CD4-positive, alpha-beta T cell (primary cell): Measurements from ENCODE around the gene KRTAP5-2. TPM values are rescaled to one million over a fixed set of nuclear protein-coding genes. Genes with fewer than 3 reads are reported as not detected.
"Not testable (repeated sequence)": the region's sequence is repeated elsewhere in the genome, so short reads cannot be mapped to it uniquely, and the experiment has no call there.

Experiments used
- ATAC-seq: fragments of 200-7000 bp; cut with Tn5 transposase; one replicate; pipeline ENCODE4 v1.10.0; 2022; ENCODE audit warnings: mild to moderate bottlenecking; ENCODE audit not compliant: poor library complexity
- CTCF ChIA-PET: fragments of 350-600 bp; sonication (Branson Sonifier 250); formaldehyde crosslinking; loops from one replicate; lab custom pipeline; 2021; ENCODE audit warnings: antibody characterized with exemption, inconsistent platforms; lab: Charles Lee
- POLR2A ChIA-PET: fragments of 350-600 bp; sonication (Branson Sonifier 250); formaldehyde crosslinking; loops from one replicate; lab custom pipeline; 2021; ENCODE audit warnings: antibody characterized with exemption, inconsistent platforms; lab: Charles Lee
- DNase-seq, 14 experiments: peaks; one replicate each; pipeline ENCODE4 v3.0.0-alpha.2; 2013 to 2020; ENCODE audit warnings: mixed read lengths in 2 of 14
- H3K27ac ChIP-seq, 2 donors: one replicate each; pipeline versions ENCODE4 v1.5.1 to v1.7.0; 2013; ENCODE audit warnings: low read length in 2 of 2, low read depth in 1 of 2, mild to moderate bottlenecking in 1 of 2
- H3K27me3 ChIP-seq, 2 experiments: 1 replicate in 1 of 2; 2 replicates in 1 of 2; pipeline versions ENCODE4 v1.6.1 to v1.7.0; 2013; ENCODE audit warnings: low read length in 2 of 2, control low read depth in 1 of 2, mild to moderate bottlenecking in 1 of 2, moderate library complexity in 1 of 2; ENCODE audit not compliant: insufficient read depth in 2 of 2, control insufficient read depth in 1 of 2
- H3K36me3 ChIP-seq: one replicate; pipeline ENCODE4 v1.6.1; 2013; ENCODE audit warnings: low read length, control low read depth; ENCODE audit not compliant: insufficient read depth
- H3K4me1 ChIP-seq: one replicate; pipeline ENCODE4 v1.6.1; 2013; ENCODE audit warnings: low read length, control low read depth; ENCODE audit not compliant: insufficient read depth
- H3K4me3 ChIP-seq: one replicate; pipeline ENCODE4 v1.5.1; 2013; ENCODE audit warnings: mild to moderate bottlenecking, low read length, moderate library complexity
- H3K9me3 ChIP-seq, 2 experiments: 1 replicate in 1 of 2; 2 replicates in 1 of 2; pipeline versions ENCODE4 v1.6.1 to v1.7.0; 2013; ENCODE audit warnings: low read length in 2 of 2, mild to moderate bottlenecking in 2 of 2, control low read depth in 1 of 2, moderate library complexity in 1 of 2; ENCODE audit not compliant: control insufficient read depth in 1 of 2, insufficient read depth in 1 of 2
- H3K27ac Mint-ChIP-seq: one replicate; pipeline ENCODE4 v1.8.0; 2020; ENCODE audit warnings: mixed read lengths
- H3K27me3 Mint-ChIP-seq: one replicate; pipeline ENCODE4 v1.8.0; 2021; ENCODE audit warnings: mixed read lengths
- H3K36me3 Mint-ChIP-seq: one replicate; pipeline ENCODE4 v1.8.0; 2021; ENCODE audit warnings: low read depth, mixed read lengths
- H3K4me1 Mint-ChIP-seq: one replicate; pipeline ENCODE4 v1.8.0; 2021; ENCODE audit warnings: low read depth, mixed read lengths
- H3K4me3 Mint-ChIP-seq: one replicate; pipeline ENCODE4 v1.8.0; 2020; ENCODE audit warnings: mild to moderate bottlenecking, mixed read lengths
- H3K9me3 Mint-ChIP-seq: one replicate; pipeline ENCODE4 v1.8.0; 2020; ENCODE audit warnings: mixed read lengths
- intact Hi-C, 2 experiments: fragments of 100-400 bp; cut with DNase I in 1 of 2; cut with micrococcal nuclease in 1 of 2; formaldehyde crosslinking; loops; one replicate each; pipeline versions ENCODE4 v1.15.1 to v1.9.0; 2023 to 2025; cut with DNase I, micrococcal nuclease
- total RNA-seq, 174 experiments: library from RNA in 2 of 174; stranded (reverse) in 2 of 174; gene quantifications; one replicate each; pipeline ENCODE4 v1.2.3 and lab custom pipeline; 2021 to 2026
- TF ChIP-seq, protein P1 (sequence below): fragments of 200-600 bp; IDR thresholded peaks from one replicate; pipeline ENCODE4 v1.8.0; 2022; ENCODE audit warnings: antibody characterized with exemption, mild to moderate bottlenecking

Gene KRTAP5-2
- total RNA-seq, 2 experiments from 2014 or later, result not detected

DNA sequence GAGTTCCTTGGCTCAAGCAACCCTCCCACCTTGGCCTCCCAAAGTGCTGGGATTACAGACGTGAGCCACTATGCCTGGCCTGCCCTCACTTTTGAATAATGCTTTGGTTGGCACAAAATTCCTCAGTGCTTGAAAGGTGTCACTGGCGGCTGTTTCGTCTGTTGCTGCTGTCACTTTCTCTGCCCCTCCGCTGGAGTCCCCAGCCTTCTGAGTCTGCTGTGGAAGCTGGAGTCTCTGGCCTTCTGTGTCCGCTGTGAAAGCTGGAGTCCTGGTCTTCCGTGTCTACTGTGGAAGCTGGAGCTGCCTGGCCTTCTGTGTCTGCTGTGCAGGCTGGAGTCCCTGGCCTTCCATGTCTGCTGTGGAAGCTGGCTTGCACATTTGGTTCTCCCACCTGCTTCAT lies 8.1 kb downstream of the KRTAP5-2 start:
- Histone ChIP-seq H3K27me3 (peaks cover 0 to 2% of the 10 kb centered on the region in 2 experiments), H3K27ac (no peak overlapping the region), H3K36me3 (no peaks in the 10 kb centered on the region), H3K9me3 (peaks cover 0 to 11% of the 10 kb centered on the region in 2 experiments), H3K4me3 (no peak overlapping the region), H3K4me1 (peaks cover 39% of the 10 kb centered on the region)
- Mint-ChIP-seq H3K27me3 (peaks cover 14% of the 10 kb centered on the region), H3K4me3 (no peak overlapping the region), H3K4me1 (peaks cover 17% of the 10 kb centered on the region), H3K27ac (peak overlapping the region; percentile 27), H3K36me3 (peaks cover 5% of the 10 kb centered on the region), H3K9me3 (no peaks in the 10 kb centered on the region)
- ChIA-PET POLR2A (interaction anchor here (0.6 to 3.5 kb wide), 2 partner anchors 16 to 50 kb away, joined by 3 to 34 read pairs; no protein-coding TSS in a partner anchor), CTCF (interaction anchor here (4.1 kb wide), 1 partner anchor 16 kb away, joined by 22 read pairs; no protein-coding TSS in a partner anchor)
- TF ChIP-seq, protein P1, sequence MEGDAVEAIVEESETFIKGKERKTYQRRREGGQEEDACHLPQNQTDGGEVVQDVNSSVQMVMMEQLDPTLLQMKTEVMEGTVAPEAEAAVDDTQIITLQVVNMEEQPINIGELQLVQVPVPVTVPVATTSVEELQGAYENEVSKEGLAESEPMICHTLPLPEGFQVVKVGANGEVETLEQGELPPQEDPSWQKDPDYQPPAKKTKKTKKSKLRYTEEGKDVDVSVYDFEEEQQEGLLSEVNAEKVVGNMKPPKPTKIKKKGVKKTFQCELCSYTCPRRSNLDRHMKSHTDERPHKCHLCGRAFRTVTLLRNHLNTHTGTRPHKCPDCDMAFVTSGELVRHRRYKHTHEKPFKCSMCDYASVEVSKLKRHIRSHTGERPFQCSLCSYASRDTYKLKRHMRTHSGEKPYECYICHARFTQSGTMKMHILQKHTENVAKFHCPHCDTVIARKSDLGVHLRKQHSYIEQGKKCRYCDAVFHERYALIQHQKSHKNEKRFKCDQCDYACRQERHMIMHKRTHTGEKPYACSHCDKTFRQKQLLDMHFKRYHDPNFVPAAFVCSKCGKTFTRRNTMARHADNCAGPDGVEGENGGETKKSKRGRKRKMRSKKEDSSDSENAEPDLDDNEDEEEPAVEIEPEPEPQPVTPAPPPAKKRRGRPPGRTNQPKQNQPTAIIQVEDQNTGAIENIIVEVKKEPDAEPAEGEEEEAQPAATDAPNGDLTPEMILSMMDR, result no peak
- intact Hi-C loops, result no loop called here
- DNase-seq (no peak), ATAC-seq (no peak)

DNA sequence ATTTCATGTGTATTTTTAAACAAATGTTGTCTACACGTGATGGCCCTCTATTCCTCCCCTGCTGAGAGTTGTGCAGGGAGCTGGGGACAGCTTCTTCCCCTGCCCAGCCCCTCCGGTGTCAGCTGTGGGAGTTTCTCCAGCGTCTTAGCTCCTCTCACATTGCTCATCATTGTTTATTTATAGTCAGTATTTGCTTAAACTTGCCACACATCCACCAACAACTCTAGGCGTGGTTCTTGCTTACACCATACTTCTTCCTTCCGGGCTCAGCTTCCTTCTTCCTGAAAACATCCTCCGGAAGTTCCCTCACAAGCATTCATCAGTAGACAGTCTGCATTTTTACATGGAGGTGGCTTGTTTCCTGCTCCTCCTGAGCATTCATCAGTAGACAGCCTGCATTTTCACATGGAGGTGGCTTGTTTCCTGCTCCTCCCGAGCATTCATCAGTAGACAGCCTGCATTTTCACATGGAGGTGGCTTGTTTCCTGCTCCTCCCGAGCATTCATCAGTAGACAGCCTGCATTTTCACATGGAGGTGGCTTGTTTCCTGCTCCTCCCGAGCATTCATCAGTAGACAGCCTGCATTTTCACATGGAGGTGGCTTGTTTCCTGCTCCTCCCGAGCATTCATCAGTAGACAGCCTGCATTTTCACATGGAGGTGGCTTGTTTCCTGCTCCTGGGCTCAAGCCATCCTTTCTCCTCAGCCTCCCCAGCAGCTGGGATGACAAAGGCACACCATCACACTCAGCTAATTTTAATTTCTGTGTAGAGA lies 8.7 kb downstream of the KRTAP5-2 start:
- ChIA-PET POLR2A (interaction anchor here (0.6 to 3.5 kb wide), 7 partner anchors 8 to 50 kb away, joined by 3 to 34 read pairs (median 3); partner anchors contain the start of genes DUSP8 and KRTAP5-2), CTCF (interaction anchor here (4.1 kb wide), 1 partner anchor 15 kb away, joined by 22 read pairs; no protein-coding TSS in a partner anchor)
- Mint-ChIP-seq H3K27me3 (peaks cover 16% of the 10 kb centered on the region), H3K27ac (peak overlapping the region; percentile 85), H3K4me3 (peak overlapping the region; percentile 57), H3K4me1 (peaks cover 17% of the 10 kb centered on the region)
- Histone ChIP-seq H3K4me1 (peaks cover 45% of the 10 kb centered on the region), H3K9me3 (peaks cover 0 to 11% of the 10 kb centered on the region in 2 experiments), H3K4me3 (peak overlapping the region; percentile 7), H3K27ac (peak overlapping the region; percentile 44 to 57)
- ATAC-seq, result peak; percentile 83
- H3K36me3 ChIP-seq, H3K27me3 ChIP-seq, intact Hi-C loops, H3K9me3 Mint-ChIP-seq, H3K36me3 Mint-ChIP-seq: not testable (repeated sequence)
- DNase-seq, result peak in 5 of 14 experiments; percentile 22 to 83 (median 67)

DNA sequence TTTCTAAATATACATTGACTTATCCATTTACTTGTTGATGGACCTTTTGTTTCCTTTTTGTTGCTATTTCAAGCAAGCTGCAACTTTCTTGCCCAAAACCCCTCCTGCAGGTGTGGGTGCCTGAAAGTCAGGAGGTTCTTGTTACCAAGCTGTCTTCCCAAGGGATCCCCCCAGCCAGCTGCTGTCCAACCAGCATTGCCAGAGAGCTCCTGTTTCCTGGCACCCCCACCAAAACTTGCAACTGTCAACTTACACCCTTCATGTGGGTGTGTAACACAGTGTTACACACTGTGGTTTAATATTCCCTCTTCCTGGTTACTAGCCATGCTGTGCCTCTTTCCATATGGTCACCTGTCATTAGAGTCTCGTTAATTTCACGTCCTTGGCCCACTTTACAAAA lies 11.4 kb downstream of the KRTAP5-2 start:
- ChIA-PET CTCF (interaction anchor here (1.6 kb wide), 1 partner anchor 12 kb away, joined by 7 read pairs; no protein-coding TSS in a partner anchor), POLR2A (no interaction called here)
- DNase-seq (no peak), ATAC-seq (no peak)
- Mint-ChIP-seq H3K9me3 (no peaks in the 10 kb centered on the region), H3K27ac (no peak overlapping the region), H3K27me3 (peaks cover 7% of the 10 kb centered on the region), H3K36me3 (peaks cover 5% of the 10 kb centered on the region), H3K4me1 (peaks cover 17% of the 10 kb centered on the region), H3K4me3 (no peak overlapping the region)
- intact Hi-C loops, result no loop called here
- no peaks in the 10 kb centered on the region for H3K27me3 ChIP-seq
- no peaks in the 10 kb centered on the region for H3K36me3 ChIP-seq
- H3K4me1 ChIP-seq, result peaks cover 55% of the 10 kb centered on the region
- H3K27ac ChIP-seq, result no peak overlapping the region
- H3K9me3 ChIP-seq, result peaks cover 0 to 11% of the 10 kb centered on the region in 2 experiments
- H3K4me3 ChIP-seq, result no peak overlapping the region
- TF ChIP-seq, protein P1, result no peak

DNA sequence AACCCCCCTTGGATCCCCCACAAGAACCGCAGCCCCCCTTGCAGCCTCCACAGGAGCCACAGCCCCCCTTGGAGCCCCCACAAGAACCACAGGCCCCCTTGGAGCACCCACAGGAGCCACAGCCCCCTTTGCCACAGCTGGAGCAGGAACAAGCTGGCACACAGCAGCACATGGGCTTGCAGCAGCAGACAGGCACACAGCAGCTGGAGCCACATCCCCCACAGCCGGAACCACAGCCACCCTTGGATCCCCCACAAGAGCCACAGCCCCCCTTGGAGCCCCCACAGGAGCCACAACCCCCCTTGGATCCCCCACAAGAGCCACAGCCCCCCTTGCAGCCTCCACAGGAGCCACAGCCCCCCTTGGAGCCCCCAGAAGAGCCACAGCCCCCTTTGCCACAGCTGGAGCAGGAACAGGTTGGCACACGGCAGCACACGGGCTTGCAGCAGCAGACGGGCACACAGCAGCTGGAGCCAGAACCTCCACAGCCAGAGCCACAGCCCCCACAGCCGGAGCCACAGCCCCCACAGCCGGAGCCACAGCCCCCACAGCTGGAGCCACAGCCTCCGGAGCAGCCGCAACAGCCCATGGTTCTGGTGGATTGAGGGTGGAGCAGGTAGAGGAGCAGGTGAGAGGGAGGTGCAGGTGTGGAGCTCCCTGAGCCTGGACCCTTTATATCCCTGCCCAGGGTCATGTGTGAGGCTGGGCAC lies 13.3 kb downstream of the KRTAP5-2 start, which contains the start of gene KRTAP5-1:
KRTAP5-1 (minus strand) TSS at position 623 of the 710 bp plus-strand sequence; CDS start at position 589, 34 bp downstream.
- CTCF ChIA-PET, H3K27ac ChIP-seq, ATAC-seq, intact Hi-C loops, H3K27ac Mint-ChIP-seq, H3K36me3 Mint-ChIP-seq, H3K9me3 ChIP-seq, H3K9me3 Mint-ChIP-seq, H3K27me3 Mint-ChIP-seq, H3K27me3 ChIP-seq, H3K4me3 ChIP-seq, DNase-seq, H3K36me3 ChIP-seq, H3K4me3 Mint-ChIP-seq: not testable (repeated sequence)
- POLR2A ChIA-PET, result interaction anchor here (1.0 kb wide), 1 partner anchor 10 kb away, joined by 4 read pairs; no protein-coding TSS in a partner anchor
- peaks cover 50% of the 10 kb centered on the region for H3K4me1 ChIP-seq
- peaks cover 16% of the 10 kb centered on the region for H3K4me1 Mint-ChIP-seq

DNA sequence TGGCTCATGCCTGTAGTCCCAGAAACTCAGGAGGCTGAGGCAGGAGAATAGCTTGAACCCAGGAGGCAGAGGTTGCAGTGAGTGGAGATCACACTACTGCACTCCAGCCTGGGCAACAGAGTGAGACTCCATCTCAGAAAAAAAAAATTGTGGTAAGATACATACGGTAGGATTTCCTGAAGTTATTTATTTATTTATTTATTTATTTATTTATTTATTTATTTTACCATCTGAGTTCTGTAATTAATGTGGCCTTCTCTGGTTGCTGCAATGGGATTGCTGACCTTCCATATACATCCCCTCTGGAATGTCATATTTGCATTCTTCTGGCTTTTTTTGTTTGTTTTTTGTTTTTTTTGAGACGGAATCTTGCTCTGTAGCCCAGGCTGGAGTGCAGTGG lies 15.2 kb downstream of the KRTAP5-2 start:
- H3K27me3 ChIP-seq, H3K4me1 Mint-ChIP-seq, H3K27ac Mint-ChIP-seq, H3K36me3 ChIP-seq, ATAC-seq, H3K9me3 Mint-ChIP-seq, H3K4me3 ChIP-seq, intact Hi-C loops, H3K27me3 Mint-ChIP-seq, POLR2A ChIA-PET, H3K4me3 Mint-ChIP-seq, H3K27ac ChIP-seq, H3K36me3 Mint-ChIP-seq, DNase-seq: not testable (repeated sequence)
- peaks cover 32% of the 10 kb centered on the region for H3K4me1 ChIP-seq
- peaks cover 7 to 12% of the 10 kb centered on the region in 2 experiments for H3K9me3 ChIP-seq
- CTCF ChIA-PET, result interaction anchor here (0.7 kb wide), 1 partner anchor 445 kb away, joined by 3 read pairs; no protein-coding TSS in a partner anchor
